Measurements from ENCODE around the gene POLRMT.
"Not testable (repeated sequence)": the region's sequence is repeated elsewhere in the genome, so short reads cannot be mapped to it uniquely, and the experiment has no call there.

POLRMT gene

GRCh38 chr19:608155-609003 lies 25.0 kb downstream of the POLRMT start:
- Histone ChIP-seq H3K27ac (ENCODE audit: extremely low read depth, low read depth, low read length) (no peak overlapping the region), H3K4me3 (ENCODE audit: low read depth, low read length) (no peak overlapping the region), H3K4me1 (ENCODE audit: control insufficient read depth, insufficient read depth, low read length) (no peaks in the 10 kb centered on the region), H3K36me3 (ENCODE audit: control insufficient read depth in 2 of 2, insufficient read depth in 1 of 2, low read length in 2 of 2) (peaks cover 0 to 12% of the 10 kb centered on the region in 2 experiments; a peak in 2 of 3 replicates), H3K9me3 (ENCODE audit: control insufficient read depth, insufficient read depth, low read depth, low read length) (no peaks in the 10 kb centered on the region)
- TF ChIP-seq ZNF626 (tag by site-specific recombination; IDR thresholded peaks at IDR 0.05) (no peak), ZSCAN30 (tag by site-specific recombination; IDR thresholded peaks at IDR 0.05) (no peak), ZSCAN16 (tag by site-specific recombination; IDR thresholded peaks at IDR 0.05) (no peak), ZNF184 (tag by site-specific recombination; IDR thresholded peaks at IDR 0.05) (no peak)
- TF ChIP-seq, protein P1, sequence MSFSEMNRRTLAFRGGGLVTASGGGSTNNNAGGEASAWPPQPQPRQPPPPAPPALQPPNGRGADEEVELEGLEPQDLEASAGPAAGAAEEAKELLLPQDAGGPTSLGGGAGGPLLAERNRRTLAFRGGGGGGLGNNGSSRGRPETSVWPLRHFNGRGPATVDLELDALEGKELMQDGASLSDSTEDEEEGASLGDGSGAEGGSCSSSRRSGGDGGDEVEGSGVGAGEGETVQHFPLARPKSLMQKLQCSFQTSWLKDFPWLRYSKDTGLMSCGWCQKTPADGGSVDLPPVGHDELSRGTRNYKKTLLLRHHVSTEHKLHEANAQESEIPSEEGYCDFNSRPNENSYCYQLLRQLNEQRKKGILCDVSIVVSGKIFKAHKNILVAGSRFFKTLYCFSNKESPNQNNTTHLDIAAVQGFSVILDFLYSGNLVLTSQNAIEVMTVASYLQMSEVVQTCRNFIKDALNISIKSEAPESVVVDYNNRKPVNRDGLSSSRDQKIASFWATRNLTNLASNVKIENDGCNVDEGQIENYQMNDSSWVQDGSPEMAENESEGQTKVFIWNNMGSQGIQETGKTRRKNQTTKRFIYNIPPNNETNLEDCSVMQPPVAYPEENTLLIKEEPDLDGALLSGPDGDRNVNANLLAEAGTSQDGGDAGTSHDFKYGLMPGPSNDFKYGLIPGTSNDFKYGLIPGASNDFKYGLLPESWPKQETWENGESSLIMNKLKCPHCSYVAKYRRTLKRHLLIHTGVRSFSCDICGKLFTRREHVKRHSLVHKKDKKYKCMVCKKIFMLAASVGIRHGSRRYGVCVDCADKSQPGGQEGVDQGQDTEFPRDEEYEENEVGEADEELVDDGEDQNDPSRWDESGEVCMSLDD (tag by site-specific recombination; IDR thresholded peaks at IDR 0.05) = no peak
- ChIA-PET POLR2A (interaction anchor here (1.3 kb wide), 1 partner anchor 9 kb away, joined by 3 read pairs; no protein-coding TSS in a partner anchor), CTCF (no interaction called here)

DNA sequence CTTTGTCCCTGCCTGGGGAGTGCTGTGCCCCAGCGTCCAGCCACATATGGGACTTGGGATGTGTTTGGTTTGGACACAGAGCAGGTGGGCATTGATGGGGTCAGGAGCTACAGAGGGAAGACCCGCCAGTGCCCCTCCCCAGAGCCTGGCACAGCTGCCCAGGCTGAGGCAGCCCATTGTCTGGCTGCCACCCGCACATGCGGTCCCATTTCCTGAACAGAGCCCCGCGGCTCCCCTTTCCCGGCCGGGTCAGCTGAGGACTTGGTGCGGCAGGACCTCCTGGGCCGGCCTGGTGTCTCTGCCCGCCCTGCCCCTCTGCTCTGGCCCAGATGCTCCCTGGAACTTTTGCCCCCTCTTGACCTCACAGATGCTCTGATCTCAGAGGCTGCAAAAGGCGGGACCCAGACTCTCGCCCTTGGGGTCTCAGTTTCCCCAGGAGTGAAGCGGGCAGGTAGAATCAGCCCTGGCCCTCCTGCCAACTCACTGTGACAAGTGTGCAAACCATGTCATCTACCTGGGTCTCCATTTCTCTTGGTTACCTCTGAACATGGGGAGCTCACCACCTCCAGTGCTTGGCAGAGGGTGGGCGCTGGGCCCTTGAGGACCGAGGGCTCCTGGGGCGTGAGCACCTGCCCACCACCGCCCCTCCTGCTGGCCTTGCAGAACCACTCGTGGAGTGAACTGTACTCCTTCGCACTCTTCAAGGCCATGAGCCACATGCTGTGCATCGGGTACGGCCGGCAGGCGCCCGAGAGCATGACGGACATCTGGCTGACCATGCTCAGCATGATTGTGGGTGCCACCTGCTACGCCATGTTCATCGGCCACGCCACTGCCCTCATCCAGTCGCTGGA lies 25.8 kb downstream of the POLRMT start:
- peaks cover 0 to 6% of the 10 kb centered on the region in 2 experiments; a peak in 2 of 3 replicates for H3K36me3 ChIP-seq (ENCODE audit: control insufficient read depth in 2 of 2, insufficient read depth in 1 of 2, low read length in 2 of 2)
- ChIA-PET POLR2A (no interaction called here), CTCF (no interaction called here)
- no peak overlapping the region for H3K4me3 ChIP-seq (ENCODE audit: low read depth, low read length)
- H3K4me1 ChIP-seq (ENCODE audit: control insufficient read depth, insufficient read depth, low read length) = no peaks in the 10 kb centered on the region
- no peak for TF ChIP-seq ZIC2 (tag by site-specific recombination; IDR thresholded peaks at IDR 0.05)
- TF ChIP-seq ZNF132 (tag by site-specific recombination; IDR thresholded peaks at IDR 0.05; ENCODE audit: borderline replicate concordance) = no peak
- TF ChIP-seq, protein P2, sequence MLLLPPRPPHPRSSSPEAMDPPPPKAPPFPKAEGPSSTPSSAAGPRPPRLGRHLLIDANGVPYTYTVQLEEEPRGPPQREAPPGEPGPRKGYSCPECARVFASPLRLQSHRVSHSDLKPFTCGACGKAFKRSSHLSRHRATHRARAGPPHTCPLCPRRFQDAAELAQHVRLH (tag by site-specific recombination; IDR thresholded peaks at IDR 0.05) = peak; percentile 68; the same call in 1 of the 2 replicates
- TF ChIP-seq ZNF600 (tag by site-specific recombination; IDR thresholded peaks at IDR 0.05) = no peak
- no peak for TF ChIP-seq PATZ1 (tag by site-specific recombination; IDR thresholded peaks at IDR 0.05)
- no peak for TF ChIP-seq ZNF791 (tag by site-specific recombination; IDR thresholded peaks at IDR 0.05)
- peak; percentile 17; the same call in 1 of the 2 replicates for TF ChIP-seq KLF8 (tag by site-specific recombination; IDR thresholded peaks at IDR 0.05)
- TF ChIP-seq ZNF292 (tag by site-specific recombination; IDR thresholded peaks at IDR 0.05; ENCODE audit: borderline replicate concordance, low read depth) = no peak
- no peak for TF ChIP-seq ZNF660 (tag by site-specific recombination; IDR thresholded peaks at IDR 0.05)
- H3K9me3 ChIP-seq (ENCODE audit: control insufficient read depth, insufficient read depth, low read depth, low read length) = no peaks in the 10 kb centered on the region
- H3K27ac ChIP-seq (ENCODE audit: extremely low read depth, low read depth, low read length) = no peak overlapping the region

- H3K36me3 ChIP-seq (ENCODE audit: control insufficient read depth in 2 of 2, insufficient read depth in 1 of 2, low read length in 2 of 2); POLR2A ChIA-PET; H3K27ac ChIP-seq (ENCODE audit: extremely low read depth, low read depth, low read length); H3K4me1 ChIP-seq (ENCODE audit: control insufficient read depth, insufficient read depth, low read length); H3K9me3 ChIP-seq (ENCODE audit: control insufficient read depth, insufficient read depth, low read depth, low read length); CTCF ChIA-PET; H3K4me3 ChIP-seq (ENCODE audit: low read depth, low read length): not testable (repeated sequence)
Observed at GRCh38 chr19:605061-605971, 28.0 kb downstream of the POLRMT start.
